WTC11 (cell line): ENCODE results near the gene IFNAR1.

ENCODE experiments used
- CREM ChIP-seq: sonication (generic); formaldehyde crosslinking; IDR thresholded peaks from 2 replicates; pipeline ENCODE4 v1.8.1; 2022; ENCODE audit warnings: mild to moderate bottlenecking, missing genetic modification reagents, moderate library complexity
- PRRX2 ChIP-seq: fragments of 250-450 bp; sonication (Bioruptor Pico); IDR thresholded peaks from 2 replicates; pipeline ENCODE4 v1.8.0; 2021; ENCODE audit warnings: mild to moderate bottlenecking
- TF ChIP-seq, protein P1 (sequence below): sonication (generic); formaldehyde crosslinking; conservative IDR thresholded peaks from 2 replicates; pipeline ENCODE4 v1.8.1; 2022; ENCODE audit warnings: mild to moderate bottlenecking, missing genetic modification reagents

DNA sequence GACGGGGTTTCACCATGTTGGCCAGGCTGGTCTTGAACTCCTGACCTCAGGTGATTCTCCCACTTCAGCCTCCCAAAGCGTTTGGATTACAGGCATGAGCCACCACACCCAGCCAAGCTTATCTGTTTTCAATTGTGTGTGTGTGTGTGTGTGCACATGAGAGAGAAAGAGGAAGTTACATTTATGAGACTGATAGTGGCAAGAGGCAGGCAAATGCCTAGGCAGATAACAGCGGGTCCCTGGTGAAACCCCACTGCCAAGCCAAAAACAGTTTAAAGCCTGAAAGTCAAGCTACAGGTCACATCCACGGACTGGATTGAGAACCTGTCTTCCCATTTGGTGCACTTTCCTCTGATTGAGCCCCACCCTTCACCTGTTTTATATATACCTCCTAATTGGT is 43.4 kb downstream of the IFNAR1 start:
- TF ChIP-seq CREM (no peak), PRRX2 (no peak)
- TF ChIP-seq, protein P1, sequence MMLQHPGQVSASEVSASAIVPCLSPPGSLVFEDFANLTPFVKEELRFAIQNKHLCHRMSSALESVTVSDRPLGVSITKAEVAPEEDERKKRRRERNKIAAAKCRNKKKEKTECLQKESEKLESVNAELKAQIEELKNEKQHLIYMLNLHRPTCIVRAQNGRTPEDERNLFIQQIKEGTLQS (CRISPR knock-in tag) = no peak
